ENCODE data around the gene RBM41.
A peak's percentile ranks its signal among the peaks of the same experiment; 100 is the strongest.
"Not testable (repeated sequence)": the region's sequence is repeated elsewhere in the genome, so short reads cannot be mapped to it uniquely, and the experiment has no call there.

RBM41 gene

DNA sequence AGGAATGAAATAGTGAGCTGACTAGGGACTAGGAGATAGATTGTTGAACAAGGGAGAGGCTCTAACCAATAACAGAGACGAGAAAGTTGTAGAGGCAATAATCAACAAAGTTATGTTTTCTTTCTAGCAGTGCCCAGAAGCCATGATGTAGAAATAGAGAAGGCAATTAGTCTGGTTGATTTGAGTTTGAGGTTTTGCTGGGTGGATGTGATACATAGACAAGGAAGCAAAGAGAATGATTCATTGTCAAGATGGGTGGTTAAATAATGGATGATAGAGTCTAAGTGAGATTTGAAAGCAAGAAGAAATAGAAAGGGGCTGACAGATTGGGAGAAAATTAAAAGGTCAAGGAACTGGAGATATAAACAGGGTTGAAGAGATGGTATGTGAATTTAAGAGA lies 11.2 kb downstream of the RBM41 start:
- no peak overlapping the region for H3K4me3 ChIP-seq (replicated peaks in 1 of 2; ENCODE audit: low read depth in 2 of 2, low read length in 2 of 2)
- peak in 1 of 2 donors; percentile 2 for DNase-seq (ENCODE audit: low read depth in 2 of 2)
- TF ChIP-seq, protein P1, sequence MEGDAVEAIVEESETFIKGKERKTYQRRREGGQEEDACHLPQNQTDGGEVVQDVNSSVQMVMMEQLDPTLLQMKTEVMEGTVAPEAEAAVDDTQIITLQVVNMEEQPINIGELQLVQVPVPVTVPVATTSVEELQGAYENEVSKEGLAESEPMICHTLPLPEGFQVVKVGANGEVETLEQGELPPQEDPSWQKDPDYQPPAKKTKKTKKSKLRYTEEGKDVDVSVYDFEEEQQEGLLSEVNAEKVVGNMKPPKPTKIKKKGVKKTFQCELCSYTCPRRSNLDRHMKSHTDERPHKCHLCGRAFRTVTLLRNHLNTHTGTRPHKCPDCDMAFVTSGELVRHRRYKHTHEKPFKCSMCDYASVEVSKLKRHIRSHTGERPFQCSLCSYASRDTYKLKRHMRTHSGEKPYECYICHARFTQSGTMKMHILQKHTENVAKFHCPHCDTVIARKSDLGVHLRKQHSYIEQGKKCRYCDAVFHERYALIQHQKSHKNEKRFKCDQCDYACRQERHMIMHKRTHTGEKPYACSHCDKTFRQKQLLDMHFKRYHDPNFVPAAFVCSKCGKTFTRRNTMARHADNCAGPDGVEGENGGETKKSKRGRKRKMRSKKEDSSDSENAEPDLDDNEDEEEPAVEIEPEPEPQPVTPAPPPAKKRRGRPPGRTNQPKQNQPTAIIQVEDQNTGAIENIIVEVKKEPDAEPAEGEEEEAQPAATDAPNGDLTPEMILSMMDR (IDR thresholded peaks at IDR 0.05; ENCODE audit: low read depth, low read length), result no peak

DNA sequence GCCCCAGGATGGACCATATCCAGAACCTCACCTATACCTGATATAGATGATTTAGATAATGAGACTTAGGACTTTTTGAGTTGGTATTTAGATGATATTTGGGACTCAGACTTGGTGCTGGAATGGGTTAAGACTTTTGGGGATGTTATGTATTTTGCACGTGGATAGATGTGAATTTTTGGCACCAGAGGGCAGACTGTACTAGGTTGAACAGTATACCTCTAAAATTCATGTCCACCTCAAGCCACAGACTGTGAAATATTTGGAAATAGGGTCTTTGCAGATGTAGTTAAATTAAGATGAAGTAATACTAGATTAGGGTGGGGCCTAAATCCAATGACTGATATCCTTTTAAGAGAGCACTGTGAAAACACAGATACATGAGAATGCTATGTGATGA lies 15.6 kb downstream of the RBM41 start:
- H3K4me3 ChIP-seq (replicated peaks in 1 of 2; ENCODE audit: low read depth in 2 of 2, low read length in 2 of 2), result no peak overlapping the region
- DNase-seq (ENCODE audit: low read depth in 2 of 2), result peak; percentile 7 to 27
- TF ChIP-seq, protein P1 (IDR thresholded peaks at IDR 0.05; ENCODE audit: low read depth, low read length), result no peak

DNA sequence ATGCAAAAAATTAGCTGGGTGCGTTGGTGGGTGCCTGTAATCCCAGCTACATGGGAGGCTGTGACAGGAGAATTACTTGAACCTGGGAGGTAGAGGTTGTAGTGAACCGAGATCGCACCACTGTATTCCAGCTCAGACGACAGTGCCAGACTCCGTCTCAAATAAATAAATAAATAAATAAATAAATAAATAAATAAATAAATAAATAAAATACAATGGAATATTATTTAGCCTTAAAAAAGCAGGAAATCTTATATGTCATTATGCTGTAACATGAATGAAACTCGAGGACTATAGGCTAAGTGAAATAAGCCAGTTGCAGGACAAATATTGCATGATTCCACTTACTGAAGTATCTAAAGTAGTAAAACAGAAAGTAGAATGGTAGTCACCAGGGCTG lies 42.5 kb downstream of the RBM41 start:
- TF ChIP-seq, protein P1 (IDR thresholded peaks at IDR 0.05; ENCODE audit: low read depth, low read length), result no peak
- no peak for DNase-seq (ENCODE audit: low read depth in 2 of 2)
- H3K4me3 ChIP-seq (replicated peaks in 1 of 2; ENCODE audit: low read depth in 2 of 2, low read length in 2 of 2), result no peak overlapping the region

DNA sequence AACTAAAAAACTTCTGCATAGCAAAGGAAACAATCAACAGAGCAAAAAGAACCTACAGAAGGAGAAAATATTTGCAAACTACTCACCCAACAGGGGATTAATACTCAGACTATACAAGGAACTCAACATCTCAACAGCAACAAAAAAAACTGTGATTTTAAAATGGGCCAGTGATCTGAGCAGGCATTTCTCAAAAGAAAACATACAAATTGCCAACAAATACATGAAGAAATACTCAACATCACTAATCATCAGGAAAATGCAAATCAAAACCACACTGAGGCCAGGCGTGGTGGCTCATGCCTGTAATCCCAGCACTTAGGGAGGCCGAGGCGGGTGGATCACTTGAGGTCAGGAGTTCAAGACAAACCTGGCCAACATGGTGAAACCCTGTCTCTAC lies 60.9 kb downstream of the RBM41 start:
- not testable (repeated sequence) for H3K4me3 ChIP-seq (replicated peaks in 1 of 2; ENCODE audit: low read depth in 2 of 2, low read length in 2 of 2)
- peak in 1 of 2 donors; percentile 50 for DNase-seq (ENCODE audit: low read depth in 2 of 2)

DNA sequence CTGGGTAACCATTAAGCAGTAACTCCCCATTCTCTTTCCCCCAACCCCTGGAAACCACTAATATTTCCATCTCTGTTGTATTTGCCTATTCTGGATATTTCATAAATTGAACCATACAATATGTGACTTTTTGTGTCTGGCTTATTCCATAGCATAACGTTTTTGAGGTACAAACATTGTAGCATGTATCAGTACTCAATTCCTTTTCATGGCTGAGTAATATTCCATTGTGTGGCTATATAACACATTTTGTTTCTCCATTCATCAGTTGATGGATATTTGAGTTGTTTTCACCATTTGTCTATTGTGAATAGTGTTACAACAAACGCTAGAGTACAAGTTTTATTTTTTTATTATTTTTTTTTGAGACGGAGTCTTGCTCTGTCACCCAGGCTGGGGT lies 63.6 kb downstream of the RBM41 start:
- TF ChIP-seq, protein P1 (IDR thresholded peaks at IDR 0.05; ENCODE audit: low read depth, low read length), result no peak
- no peak overlapping the region for H3K4me3 ChIP-seq (replicated peaks in 1 of 2; ENCODE audit: low read depth in 2 of 2, low read length in 2 of 2)
- DNase-seq (ENCODE audit: low read depth in 2 of 2), result no peak

DNA sequence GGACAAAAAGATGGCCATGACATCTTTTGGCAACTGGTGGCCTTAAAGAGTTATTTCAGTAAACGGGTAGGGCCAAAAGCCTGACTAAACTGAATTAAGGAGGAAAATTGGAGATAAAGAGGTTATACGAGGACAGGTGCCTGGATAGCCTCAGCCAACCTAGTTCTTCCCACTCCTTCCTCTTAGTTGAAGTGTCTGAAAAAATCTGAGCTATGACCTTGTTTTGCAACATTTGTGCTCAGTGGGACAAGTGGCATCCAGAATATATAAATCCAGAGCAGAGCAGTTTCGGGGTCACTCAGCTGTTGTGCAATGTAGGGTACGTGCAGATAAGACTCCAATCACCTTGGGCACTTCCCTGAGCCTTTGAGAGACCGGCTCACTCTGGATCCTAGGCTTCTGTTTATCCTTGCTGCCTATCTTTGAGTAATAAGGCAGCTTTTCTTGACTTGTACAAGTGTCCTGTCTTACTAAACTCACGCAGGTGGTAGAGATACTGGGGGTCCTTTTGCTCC lies 68.4 kb downstream of the RBM41 start:
- DNase-seq (ENCODE audit: low read depth in 2 of 2), result no peak
- TF ChIP-seq, protein P1 (IDR thresholded peaks at IDR 0.05; ENCODE audit: low read depth, low read length), result no peak
- H3K4me3 ChIP-seq (replicated peaks in 1 of 2; ENCODE audit: low read depth in 2 of 2, low read length in 2 of 2), result no peak overlapping the region

DNA sequence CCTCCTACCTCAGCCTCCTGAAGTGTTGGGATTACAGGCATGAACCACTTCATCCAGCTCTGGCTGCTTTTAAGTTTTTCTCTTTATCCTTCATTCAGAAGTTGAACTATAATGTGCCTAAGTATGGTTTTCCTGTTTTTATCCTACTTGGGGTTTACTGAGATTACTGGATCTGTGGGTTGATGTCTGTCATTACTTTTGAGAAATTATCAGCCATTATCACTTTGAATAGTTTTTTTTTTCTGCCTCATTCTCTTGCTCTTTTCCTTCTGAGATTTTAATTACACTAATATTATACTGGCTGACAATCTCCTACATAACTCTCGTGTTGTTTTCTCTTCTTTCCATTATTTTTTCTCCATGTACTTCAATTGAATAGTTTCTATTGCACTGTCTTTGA lies 71.0 kb downstream of the RBM41 start:
- DNase-seq (ENCODE audit: low read depth in 2 of 2), result no peak
- TF ChIP-seq, protein P1 (IDR thresholded peaks at IDR 0.05; ENCODE audit: low read depth, low read length), result no peak
- H3K4me3 ChIP-seq (replicated peaks in 1 of 2; ENCODE audit: low read depth in 2 of 2, low read length in 2 of 2), result no peak overlapping the region
